GM18520 (cell line): ENCODE results near the gene UBE2I.
"Not testable (repeated sequence)": the region's sequence is repeated elsewhere in the genome, so short reads cannot be mapped to it uniquely, and the experiment has no call there.

Experiments used
- ATAC-seq: cut with Tn5 transposase; IDR thresholded peaks from one replicate; pipeline ENCODE4 v1.9.1; 2021; ENCODE audit not compliant: unreplicated experiment

UBE2I gene

DNA sequence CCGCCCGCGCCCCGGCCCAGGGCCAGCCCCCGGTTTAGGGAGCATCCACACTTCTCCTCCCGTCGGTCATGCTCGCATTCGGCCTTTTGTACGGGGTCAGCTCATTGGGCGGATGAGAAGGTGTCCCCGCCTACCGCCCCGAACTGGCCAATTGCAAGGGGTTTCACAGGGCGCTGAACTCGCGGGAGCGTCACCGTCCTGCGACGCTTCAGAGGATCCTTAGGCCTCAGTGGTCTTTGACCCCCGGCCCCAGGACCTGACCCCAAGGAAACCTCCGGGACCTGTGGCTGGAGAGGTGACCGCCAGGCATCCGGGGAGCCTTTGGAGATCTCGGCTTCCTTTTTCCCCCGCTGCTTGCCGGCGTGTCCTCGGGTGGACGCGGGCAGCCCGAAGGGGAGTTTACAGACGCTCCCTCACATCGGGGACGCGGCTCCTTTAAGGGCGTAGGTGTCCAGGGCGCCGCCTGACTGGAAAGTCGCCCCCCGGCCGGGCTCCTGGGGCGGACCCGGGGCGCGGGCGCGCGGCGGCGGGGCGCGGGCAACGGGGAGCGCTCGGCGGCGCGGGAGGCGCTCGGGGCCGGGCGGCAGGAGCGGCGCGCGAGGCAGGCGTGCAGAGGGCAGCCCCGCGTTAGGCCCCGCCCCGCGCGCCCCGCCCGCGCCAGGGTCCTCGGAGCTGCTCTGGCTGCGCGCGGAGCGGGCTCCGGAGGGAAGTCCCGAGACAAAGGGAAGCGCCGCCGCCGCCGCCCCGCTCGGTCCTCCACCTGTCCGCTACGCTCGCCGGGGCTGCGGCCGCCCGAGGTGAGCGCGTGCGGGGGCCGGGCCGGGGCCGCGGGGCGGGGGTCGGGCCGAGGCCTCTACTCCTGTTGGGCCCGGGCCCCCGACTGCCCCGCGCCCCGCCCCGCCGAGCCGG lies at the start of gene UBE2I:
Gene UBE2I, plus strand, starts transcription at position 660 of the 909 bp plus-strand sequence. CDS start 4,395 bp downstream, outside the sequence.
- peak; percentile 67 for ATAC-seq

DNA sequence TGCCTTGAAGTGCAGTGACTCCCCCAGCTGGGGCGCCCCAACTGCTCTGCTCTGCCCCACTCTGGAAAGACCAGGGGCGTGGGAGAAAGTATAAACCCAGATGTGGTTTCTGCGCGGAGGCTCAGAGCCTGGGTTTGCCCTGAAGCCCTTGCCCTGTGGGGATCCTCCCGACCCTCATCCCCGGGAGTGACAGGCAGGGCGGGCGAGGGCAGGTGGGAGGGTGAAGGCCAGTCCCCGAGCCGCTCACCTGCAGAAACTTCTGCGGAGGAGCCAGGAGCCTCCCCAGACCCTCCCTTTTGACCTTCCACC lies 49.7 kb upstream of the UBE2I start:
- no peak for ATAC-seq

DNA sequence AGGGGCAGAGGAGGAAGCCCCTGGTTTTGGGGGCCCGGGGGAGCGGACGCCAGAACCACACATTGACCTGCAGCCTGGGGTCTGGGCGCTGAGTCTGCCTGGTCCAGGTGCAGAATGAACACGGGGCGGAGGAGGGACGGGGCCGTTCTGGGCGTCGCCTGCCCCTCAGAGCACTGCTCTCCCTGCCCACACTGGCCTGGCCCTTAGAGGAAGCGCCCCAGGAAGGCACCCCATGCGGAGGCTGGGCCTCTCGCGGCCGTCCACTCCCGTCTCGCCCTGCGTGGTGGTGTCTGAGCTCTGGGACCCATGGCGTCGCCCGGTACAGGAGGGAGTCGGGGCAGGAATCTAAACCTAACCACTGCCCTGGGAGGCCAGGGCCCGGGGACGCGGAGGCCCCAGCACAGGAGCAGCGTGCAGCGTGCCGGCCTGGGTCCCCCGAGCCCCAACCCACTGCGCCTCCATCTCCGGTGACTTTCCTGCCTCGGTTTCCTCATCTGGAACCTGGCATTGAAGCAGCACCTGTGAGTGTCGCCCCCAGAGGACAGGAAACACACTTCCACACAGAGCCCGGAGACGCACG lies 49.2 kb upstream of the UBE2I start:
- ATAC-seq, result no peak

DNA sequence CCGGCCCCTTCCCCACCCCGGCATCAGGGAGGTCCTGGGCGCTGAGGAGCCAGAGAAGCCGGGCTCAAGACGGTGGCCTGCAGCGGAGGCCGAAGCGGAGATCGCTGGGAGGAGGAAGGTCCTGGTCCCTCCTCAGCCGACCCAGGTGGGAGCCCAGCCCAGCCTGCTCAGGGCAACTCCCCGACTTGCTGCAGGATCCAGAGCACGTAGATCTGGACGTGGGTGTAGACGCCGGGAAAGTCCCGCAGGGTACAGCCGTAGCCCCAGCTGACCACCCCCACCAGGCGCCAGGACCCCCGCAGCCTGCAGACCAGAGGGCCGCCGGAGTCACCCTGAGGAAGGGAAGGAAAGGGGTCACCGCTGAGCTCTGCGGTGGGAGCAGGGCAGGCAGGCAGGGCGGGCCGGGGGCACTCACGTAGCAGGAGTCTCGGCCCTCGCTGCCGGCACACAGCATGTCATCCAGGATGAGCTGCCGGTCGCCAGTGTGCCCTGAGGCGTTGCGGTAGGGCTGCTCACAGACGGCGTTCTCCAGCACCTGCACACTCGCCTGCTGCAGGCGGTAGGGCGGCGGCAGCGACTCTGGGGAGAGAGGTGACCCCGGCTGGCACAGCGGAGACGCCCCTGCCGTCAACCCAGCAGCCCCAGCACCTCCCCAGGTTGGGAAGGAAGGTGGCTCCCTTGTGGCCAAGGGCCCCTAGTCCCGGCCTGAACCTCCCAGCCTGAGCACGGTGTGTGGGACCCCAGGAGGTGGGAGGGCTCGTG lies 48.1 kb upstream of the UBE2I start:
- ATAC-seq, result no peak

DNA sequence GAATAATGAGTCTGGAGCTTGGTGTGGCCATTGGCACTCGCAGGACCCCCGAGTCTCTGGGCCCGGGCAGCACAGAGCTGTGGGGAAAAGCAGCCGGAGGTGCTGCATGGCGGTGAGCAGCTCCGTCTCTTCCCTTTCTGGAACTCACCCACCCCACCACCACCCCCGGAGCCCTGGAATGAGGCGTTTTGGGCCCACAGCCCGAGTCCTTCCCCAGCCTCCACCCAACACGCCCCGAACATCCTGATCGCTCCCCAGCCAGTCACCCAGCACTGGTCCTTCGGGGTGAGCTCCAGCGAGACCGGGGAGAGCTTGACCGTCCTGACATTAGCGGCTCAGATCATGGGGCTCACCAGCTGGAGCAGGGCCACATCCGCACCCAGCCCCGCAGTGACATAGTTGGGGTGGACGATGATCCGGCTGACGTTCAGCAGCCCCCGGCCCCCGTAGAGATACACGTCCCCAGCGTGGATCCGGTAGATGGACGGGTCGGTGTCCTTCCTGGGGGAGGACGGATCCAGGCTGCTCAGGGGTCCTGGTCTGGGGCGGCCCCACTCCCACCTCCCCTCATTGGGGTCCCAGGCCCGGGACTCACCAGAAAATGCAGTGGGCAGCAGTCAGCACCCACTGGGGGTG lies 47.1 kb upstream of the UBE2I start:
- ATAC-seq, result no peak

DNA sequence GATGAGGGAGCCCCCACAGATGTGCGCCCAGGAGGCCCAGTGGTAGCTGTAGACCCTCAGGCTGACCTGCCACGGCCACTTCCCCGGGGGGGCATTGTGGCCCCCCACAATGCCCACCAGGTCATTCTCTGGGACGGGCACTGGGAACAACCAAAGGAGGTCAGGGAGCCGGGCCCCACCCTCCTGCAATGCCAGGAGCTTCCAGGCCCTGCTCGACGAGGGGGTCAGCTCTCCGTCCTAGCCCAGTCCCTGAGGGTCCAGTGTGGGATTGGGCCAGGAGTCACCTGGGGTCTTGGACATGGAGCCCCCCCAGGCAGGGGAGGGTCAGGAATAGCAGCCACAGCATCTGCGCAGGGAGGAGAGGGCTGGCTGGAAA lies 46.6 kb upstream of the UBE2I start:
- ATAC-seq, result no peak

DNA sequence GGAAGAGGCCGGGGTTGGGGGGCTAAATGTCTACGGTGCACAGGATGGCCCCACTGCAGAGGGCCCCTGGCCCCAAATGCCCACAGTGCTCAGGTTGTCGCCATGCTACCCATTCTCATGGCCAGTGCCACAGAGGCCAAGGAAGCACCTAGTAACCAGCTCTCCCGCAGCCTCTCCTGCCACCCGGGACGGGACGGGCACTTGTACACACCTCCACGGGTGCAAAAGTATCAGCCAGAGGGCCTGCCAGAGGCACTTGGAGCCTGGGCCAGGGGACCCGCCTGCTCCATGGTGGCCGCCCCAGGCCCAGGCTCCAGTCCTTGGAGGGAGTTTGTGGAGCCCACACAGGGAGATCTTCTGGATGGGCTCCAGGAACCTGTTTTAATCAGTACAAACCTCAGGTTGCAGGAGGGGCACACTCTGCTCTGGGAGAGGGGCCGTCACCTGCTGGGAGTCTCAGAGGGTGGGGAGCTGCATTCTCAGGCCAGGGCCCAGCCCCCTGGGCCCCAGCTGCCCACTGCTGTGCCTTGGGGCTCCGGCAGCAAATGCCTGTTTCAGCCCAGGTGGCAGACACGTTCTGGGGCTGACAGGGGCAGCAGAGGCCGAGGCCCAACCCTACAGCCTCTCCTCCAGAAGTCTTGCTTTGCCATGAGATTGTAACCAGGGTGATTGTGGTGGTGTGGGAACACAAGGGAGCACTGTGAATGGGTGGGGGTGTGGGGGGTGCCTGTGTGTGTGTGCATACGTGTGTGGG lies 45.7 kb upstream of the UBE2I start:
- ATAC-seq, result no peak

DNA sequence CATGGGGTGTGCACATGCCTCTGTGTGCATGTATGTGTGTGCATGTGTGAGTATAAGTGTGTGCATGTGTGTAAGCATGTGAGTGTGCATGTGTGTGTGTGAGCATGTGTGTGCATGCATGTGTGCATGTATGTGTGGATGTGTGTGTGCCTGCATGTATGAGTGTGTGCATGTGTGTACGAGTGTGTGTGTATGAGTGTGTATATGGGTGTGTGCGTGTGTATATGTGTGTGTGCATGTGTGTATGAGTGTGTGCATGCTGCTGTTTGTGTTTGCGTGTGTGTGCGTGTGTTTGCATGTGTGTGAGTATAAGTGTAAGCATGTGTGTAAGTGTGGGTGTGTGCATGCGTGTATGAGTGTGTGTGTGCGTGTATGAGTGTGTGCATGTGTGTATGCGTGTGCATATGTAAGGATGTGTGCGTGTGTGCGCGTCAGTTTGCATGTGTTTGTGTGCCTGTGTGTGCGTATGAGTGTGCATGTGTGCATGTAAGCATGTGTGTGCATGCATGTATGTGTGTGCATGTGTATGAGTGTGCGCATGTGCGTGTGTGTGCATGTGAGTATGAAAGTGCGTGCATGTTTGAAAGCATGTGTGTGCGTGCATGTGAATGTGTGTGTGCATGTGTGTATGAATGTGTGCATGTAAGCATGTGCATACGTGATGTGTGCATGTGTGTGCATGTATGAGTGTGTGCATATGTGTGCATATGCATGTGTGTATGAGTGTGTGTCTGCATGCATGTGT lies 44.9 kb upstream of the UBE2I start:
- no peak for ATAC-seq

DNA sequence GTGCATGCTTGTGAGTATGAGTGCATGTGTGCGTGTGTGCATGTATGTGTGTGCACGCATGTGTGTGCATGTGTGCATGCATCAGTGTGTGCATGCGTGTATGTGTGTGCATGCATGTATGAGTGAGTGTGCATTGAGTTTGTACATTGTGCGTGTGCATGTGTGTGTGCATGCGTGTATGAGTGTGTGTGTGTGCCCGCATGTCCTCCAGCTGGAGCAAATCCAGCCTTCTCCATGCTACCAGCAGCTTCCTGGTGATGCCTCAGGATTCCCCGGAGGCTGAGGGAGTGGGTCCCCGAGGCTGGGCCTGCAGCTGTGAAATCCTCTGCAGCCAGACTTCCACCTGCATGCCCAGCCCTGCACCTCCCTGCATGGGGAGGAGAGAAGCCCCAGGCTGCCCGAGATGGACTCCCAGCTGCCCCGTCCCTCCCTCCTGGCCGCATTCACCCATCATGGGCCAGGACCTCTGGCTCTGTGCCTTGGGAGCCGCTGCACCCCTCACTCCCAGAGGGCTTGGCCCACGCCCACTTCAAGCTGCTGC lies 44.3 kb upstream of the UBE2I start:
- no peak for ATAC-seq

DNA sequence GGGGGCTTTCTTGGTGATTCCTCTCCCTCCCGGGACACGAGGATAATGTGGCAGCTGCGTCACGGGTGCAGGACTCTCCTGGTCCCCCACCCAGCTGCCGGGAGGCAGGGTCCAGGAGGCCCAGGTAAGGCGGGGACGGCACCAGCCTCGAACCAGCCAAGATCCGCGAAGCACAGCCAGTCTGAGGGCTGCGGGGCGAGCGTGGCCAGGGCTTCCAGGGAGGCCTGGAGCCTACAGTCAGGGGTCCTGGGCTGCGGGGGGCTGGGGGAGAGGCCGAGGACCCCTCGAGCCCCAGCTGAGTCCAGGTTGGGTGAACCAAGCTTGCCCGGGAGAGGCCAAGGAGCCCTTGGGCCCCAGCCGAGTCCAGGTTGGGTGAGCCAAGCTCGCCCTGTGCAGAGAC lies 43.6 kb upstream of the UBE2I start:
- no peak for ATAC-seq

DNA sequence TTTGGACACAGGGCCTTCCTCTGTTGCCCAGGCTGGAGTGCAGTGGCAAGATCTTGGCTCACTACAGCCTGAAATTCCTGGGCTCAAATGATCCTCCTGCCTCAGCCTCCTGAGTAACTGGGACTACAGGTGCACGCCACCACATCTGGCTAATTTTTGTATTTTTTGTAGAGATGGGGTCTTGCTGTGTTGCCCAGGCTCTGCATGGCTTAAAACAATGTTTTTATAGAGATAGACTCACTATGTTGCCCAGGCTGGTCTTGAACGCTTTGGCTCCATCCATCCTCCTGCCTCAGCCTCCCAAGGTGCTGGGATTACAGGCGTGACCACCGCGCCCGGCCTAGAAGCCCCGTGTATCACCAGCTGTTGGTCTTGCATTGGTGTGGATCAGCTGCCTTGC lies 40.0 kb upstream of the UBE2I start:
- ATAC-seq, result not testable (repeated sequence)

DNA sequence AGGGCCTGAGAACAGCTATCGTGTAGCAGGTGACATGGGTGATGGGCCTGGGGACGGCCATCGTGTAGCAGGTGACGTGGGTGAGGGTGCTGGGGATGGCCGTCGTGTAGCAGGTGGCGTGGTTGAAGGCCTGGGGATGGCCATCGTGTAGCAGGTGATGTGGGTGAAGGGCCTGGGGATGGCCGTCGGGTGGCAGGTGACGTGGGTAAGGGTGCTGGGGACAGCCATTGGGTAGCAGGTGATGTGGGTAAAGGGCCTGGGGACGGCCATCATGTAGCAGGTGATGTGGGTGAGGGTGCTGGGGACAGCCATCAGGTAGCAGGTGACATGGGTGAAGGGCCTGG lies 38.1 kb upstream of the UBE2I start:
- no peak for ATAC-seq

DNA sequence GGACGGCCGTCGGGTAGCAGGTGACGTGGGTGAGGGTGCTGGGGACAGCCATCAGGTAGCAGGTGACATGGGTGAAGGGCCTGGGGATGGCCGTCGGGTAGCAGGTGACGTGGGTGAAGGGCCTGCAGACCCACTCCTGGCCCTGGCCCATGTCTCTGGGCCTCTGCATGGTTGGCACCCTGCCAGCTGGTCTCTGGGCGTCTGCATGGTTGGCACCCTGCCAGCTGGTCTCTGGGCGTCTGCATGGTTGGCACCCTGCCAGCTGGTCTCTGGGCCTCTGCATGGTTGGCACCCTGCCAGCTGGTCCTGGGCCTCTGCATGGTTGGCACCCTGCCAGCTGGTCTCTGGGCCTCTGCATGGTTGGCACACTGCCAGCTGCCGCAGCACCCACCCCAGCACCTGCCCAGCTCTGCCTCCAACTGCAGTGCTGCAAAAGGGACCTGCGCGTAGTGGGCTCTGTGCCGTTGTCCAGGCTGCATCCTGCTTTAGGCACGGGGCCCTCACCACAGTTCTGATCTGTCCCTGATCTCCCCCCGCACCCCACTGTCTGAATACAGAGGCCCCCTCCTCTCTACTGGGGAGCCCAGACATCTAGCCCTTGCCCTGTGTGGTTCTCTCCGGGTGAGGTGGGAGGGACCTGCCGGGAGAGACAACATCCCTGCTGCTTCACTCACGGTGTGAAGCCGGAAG lies 37.6 kb upstream of the UBE2I start:
- ATAC-seq, result not testable (repeated sequence)

DNA sequence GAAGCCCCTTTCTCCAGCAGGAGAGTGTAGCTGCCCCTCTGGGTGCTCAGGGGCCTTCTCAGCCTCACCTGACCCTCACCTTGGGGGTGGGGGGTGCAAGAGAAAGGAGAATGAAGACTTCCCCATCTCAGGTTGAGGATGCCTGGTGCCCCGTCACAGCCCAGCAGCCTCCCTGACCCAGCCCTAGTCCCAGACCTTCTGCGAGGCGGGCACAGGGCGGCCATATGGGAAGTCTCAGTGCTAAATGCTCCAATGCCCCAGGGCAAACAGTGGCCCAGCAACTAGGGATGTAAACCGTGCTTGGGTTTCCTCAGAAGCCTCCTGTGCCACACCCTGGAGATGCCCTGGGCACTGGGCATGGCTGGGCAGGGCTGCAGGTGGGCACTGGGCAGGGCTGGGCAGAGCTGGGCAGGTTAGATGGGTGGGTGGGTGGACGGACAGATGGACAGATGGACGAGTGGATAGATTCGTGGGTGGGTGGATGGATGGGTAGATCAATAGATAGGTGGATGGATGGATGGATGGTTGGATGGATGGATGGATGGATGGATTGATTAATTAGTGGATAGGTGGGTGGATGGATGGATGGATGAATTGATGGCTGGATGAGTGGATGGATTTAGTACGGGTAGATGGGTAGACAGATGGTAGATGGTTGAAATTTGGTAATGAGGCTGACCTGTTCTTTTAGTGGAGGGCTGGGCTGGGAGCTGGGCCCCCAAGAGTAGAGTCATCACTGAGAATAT lies 36.8 kb upstream of the UBE2I start:
- ATAC-seq, result no peak

DNA sequence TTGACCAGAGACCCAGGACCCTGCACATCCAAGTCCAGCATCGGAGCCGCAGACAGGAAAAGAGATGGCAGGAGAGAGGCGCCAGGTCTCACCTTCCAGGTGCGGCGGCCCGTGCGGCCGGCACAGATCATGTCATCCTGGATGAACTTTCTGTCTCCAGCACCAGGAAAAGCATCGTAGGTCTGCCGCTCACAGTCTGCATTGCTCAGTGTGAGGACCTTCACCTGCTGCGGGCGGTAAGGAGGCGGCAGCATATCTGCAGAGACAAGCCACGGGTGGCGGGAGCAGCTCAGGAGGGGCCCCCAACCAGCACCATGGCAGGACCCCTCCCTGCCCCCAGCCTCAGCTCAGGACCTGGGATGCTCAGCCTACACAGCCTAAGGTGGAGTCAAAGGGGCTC lies 35.6 kb upstream of the UBE2I start:
- ATAC-seq, result no peak

DNA sequence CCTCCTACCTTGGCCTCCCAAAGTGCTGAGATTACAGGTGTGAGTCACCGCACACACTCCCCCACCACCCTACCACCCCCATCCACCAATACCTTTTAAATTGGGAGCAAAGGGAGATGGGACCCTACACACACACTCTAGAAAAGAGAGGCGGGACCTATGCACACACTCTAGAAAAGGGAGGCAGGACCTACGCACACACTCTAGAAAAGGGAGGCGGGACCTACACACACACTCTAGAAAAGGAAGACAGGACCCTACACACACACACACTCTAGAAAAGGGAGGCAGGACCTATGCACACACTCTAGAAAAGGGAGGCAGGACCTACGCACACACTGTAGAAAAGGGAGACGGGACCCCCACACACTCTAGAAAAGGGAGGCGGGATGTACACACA lies 34.7 kb upstream of the UBE2I start:
- no peak for ATAC-seq

DNA sequence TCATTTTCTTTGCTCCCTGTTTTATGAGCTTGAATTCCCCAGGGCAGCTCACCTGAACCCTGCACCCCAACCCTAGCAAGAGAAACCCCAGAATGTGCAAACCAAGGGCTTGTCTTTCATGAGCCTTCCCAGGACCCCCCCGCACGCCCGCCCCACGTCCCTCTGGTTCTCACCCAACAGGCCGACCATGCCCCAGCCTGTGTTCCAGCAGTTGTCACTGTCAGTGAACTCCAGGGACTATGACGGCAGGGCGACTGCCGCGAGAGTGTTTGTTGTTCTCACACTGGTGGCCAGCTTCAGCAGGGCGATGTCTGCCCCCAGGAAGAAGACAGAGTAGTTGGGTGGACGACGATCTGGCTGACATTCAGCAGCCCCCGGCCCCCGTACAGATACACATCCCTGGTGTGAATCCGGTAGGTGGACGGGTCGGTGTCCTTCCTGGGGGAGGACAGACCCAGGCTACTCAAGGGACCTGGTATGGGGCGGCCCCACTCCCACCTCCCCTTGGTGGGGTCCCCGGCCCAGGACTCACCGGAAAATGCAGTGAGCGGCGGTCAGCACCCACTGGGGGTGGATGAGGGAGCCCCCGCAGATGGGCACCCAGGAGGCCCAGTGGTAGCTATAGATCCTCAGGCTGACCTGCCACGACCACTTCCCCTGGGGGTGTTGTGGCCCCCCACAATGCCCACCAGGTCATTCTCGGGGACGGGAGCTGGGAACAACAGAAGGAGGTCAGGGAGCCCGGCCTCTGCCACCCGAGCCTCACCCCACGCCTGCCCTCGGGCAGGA lies 33.5 kb upstream of the UBE2I start:
- ATAC-seq, result no peak

DNA sequence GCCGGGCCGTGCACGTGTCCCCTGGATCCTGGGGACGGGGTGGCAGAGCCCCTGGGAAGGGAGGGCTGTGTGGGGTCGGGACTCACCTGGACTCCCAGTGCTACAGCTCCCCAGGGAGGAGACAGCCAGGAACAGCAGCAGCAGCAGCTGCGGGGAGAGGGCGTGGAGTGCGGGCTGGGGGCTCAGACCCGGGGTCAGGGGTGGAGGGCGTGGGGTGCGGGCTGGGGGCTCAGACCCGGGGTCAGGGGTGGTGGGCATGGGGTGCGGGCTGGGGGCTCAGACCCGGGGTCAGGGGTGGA lies 32.9 kb upstream of the UBE2I start:
- no peak for ATAC-seq
